Stimulated activated effector memory CD8-positive, alpha-beta T cell treated with anti-CD3 and anti-CD28 coated beads, Interleukin-12 subunit alpha, Interleukin-12 subunit beta, amount 100 ng/mL, for 72 hours (primary cell): ENCODE results near the gene COPRS.

Experiments used
- ATAC-seq: fragments of 150-1000 bp; cut with Tn5 transposase; 2 replicates; pipeline ENCODE4 v1.10.0; 2021
- DNase-seq, 2 donors: peaks; one replicate each; pipeline ENCODE4 v3.0.0; 2021 to 2022; ENCODE audit warnings: low spot score in 2 of 2
- H3K27ac Mint-ChIP-seq: one replicate; pipeline ENCODE4 v1.8.0; 2022; ENCODE audit warnings: mild to moderate bottlenecking, mixed read lengths
- H3K36me3 Mint-ChIP-seq: one replicate; pipeline ENCODE4 v1.8.0; 2022; ENCODE audit warnings: mild to moderate bottlenecking, mixed read lengths
- H3K4me1 Mint-ChIP-seq: one replicate; pipeline ENCODE4 v1.8.0; 2022; ENCODE audit warnings: mixed read lengths
- H3K4me3 Mint-ChIP-seq: one replicate; pipeline ENCODE4 v1.8.0; 2022; ENCODE audit warnings: mild to moderate bottlenecking, mixed read lengths
- H3K9me3 Mint-ChIP-seq: one replicate; pipeline ENCODE4 v1.8.0; 2022; ENCODE audit warnings: mixed read lengths

Gene COPRS

DNA sequence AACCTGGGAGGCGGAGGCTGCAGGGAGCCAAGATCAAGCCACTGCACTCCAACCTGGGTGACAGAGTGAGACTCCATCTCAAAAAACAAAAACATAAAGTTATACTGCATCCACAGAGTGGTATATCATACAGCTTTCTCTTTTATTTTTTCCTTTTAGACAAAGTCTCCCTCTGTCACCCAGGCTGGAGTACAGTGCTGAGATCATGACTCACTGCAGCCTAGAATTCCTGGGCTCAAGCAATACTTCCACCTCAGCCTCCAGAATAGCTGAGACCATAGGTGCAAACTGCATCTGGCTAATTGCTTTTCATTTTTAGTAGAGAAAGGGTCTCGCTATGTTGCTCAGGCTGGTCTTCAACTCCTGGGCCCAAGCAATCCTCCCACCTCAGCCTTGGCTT, 10.0 kb upstream of the COPRS start:
- H3K4me1 Mint-ChIP-seq, result no peaks in the 10 kb centered on the region
- no peaks in the 10 kb centered on the region for H3K9me3 Mint-ChIP-seq
- ATAC-seq (no peak), DNase-seq (no peak)
- H3K36me3 Mint-ChIP-seq, result peaks cover 100% of the 10 kb centered on the region
- H3K4me3 Mint-ChIP-seq, result no peak overlapping the region
- no peak overlapping the region for H3K27ac Mint-ChIP-seq

DNA sequence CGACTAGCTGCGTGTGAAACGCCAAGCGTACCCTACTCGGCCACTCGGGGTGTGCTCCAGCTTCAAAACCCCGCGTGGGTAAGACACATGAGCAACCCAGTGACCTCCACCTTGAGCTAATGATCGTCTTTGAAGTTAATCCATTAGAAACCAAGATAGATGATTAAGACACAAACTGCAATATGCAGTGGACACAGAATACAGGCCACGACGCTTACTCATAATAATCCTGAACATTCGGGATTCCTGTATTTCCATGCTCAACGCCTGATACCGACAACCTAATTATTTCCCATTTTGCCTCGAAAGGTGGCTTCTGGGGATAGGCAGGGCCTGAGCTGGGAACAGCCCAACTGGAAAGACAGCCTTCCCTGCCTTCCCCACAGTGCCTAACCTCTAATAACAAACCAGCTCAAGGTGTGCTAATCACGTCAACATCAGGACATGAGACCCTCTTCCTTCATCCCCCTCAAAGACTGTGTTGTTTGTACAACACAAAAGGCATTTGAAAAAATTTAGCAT, 504 bp upstream of the COPRS start:
- DNase-seq (no peak), ATAC-seq (no peak)
- Mint-ChIP-seq H3K36me3 (peaks cover 64% of the 10 kb centered on the region), H3K4me1 (peaks cover 30% of the 10 kb centered on the region), H3K27ac (peak overlapping the region; percentile 30), H3K4me3 (peak overlapping the region; percentile 62), H3K9me3 (no peaks in the 10 kb centered on the region)

DNA sequence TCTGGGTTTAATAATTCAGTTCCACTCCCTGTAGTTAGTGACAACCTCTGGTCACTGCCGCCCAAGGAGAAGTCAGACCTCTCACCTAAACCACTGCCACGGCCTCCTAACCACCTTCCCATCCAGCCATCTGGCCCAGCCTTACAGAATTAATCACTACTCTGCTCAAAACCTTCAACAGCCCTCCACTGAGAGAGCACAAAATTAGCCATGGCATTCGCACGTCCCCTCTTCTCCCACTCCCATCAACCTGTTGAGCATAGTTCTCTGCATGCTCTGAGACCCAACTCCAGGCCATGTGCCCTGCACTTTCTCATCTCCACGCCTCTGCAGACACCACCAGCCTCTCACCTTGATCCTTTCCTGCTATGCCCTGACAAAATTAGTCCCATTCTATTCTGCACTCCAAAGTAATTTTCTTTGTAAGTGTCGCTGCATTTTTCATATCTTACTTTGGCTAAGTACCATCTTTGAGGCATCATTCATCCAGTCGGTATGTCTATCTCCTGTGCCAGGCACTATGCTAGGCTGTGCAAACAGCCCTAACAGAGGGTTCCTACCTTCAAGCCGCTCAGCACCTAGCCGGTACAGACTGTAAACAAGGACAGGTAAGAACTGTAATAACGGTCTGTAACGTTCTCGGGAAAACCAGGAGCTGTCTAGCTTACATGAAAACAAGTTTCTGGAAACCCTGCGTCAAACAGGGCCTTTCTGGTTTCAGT, 963 bp downstream of the COPRS start:
- DNase-seq (no peak), ATAC-seq (peak; percentile 54)
- peaks cover 63% of the 10 kb centered on the region for H3K36me3 Mint-ChIP-seq
- H3K4me3 Mint-ChIP-seq, result peak overlapping the region; percentile 72
- peaks cover 33% of the 10 kb centered on the region for H3K4me1 Mint-ChIP-seq
- peak overlapping the region; percentile 74 for H3K27ac Mint-ChIP-seq
- H3K9me3 Mint-ChIP-seq, result no peaks in the 10 kb centered on the region

DNA sequence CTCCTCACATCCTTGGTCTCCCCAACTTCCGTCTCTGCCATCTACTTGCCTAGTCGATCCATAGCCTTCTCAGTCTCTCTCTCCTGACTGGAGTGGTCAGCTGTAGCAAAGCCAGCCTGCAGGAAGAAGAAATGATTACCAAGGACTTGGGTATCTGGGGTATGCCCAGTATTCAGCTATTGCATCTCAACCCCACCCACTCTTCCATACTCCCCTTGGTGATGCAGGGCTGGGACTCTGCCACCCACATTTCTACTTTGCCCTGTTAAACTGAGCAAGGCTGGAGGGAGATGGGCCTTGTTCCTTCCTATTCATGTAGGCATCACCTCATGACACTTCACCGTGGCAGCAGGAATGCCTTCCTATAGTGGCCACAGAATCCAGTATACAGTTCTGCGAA, 2.3 kb downstream of the COPRS start:
- no peaks in the 10 kb centered on the region for H3K9me3 Mint-ChIP-seq
- H3K27ac Mint-ChIP-seq, result no peak overlapping the region
- ATAC-seq (no peak), DNase-seq (no peak)
- no peak overlapping the region for H3K4me3 Mint-ChIP-seq
- peaks cover 63% of the 10 kb centered on the region for H3K36me3 Mint-ChIP-seq
- H3K4me1 Mint-ChIP-seq, result peaks cover 33% of the 10 kb centered on the region

DNA sequence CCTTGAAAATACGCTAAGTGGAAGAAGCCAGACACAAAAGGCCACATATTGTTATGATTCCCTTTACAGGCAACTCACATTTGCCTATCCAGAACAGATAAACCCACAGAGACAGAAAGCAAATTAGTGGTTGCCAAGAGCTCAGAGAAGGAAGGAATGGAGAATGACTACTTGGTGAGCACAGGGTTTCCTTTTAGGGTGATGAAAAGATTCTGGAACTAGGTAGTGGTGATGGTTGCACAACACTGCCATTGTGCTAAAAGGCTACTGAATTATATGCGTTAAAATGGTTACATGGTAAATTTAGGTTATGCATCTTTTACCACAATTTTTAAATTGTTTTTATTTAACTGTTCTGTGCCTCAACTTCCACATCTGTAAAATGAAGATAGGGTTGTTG, 4.4 kb downstream of the COPRS start:
- no peak for DNase-seq
- H3K9me3 Mint-ChIP-seq, result no peaks in the 10 kb centered on the region
- peaks cover 29% of the 10 kb centered on the region for H3K4me1 Mint-ChIP-seq
- H3K27ac Mint-ChIP-seq, result no peak overlapping the region
- H3K4me3 Mint-ChIP-seq, result no peak overlapping the region
- ATAC-seq, result no peak
- H3K36me3 Mint-ChIP-seq, result peaks cover 59% of the 10 kb centered on the region

DNA sequence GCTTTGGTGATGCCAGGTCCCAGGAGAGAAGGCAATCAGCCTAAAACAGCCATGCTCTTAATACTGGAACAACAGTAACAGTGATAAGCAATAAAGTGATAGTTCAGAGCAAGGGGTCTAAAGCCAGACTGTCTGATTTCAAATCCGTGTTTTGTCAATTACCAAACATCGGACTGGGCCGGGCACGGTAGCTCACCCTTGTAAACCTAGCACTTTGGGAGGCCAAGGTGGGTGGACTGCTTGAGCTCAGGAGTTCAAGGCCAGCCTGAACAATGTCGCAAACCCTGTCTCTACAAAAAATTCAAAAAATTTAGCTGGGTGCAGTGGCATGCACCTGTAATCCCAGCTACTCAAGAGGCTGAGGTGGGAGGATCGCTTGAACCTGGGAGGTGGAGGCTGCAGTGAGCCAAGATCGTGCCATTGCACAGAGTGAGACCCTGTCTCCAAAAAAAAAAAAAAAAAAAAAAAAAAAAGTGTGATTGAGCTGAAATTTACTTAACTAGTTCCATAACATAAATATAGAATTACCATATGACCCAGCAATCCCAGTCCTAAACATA, 5.1 kb downstream of the COPRS start:
- Mint-ChIP-seq H3K4me3 (no peak overlapping the region), H3K4me1 (peaks cover 24% of the 10 kb centered on the region), H3K9me3 (no peaks in the 10 kb centered on the region), H3K27ac (no peak overlapping the region), H3K36me3 (peaks cover 59% of the 10 kb centered on the region)
- DNase-seq, result no peak
- no peak for ATAC-seq

DNA sequence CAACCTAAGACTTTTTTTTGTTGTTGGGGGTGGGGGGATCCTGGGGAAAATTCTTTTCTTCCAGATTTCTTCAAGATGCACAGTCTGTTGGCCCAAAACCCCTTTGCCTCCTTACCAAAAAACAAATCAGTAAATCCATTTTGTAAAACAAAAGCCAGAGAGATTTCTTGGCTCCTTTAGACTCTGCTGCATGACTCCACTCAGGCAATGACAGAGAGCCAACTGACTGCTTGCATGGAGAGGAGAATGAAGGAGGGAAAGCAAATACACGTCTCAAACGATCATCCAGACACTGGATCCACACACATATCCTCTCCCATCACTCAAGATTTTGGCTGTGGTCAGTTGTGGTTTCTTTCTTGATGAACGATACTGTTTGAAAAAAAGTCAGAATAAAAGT, 13.8 kb downstream of the COPRS start:
- H3K4me3 Mint-ChIP-seq, result no peak overlapping the region
- H3K27ac Mint-ChIP-seq, result no peak overlapping the region
- no peak for ATAC-seq

DNA sequence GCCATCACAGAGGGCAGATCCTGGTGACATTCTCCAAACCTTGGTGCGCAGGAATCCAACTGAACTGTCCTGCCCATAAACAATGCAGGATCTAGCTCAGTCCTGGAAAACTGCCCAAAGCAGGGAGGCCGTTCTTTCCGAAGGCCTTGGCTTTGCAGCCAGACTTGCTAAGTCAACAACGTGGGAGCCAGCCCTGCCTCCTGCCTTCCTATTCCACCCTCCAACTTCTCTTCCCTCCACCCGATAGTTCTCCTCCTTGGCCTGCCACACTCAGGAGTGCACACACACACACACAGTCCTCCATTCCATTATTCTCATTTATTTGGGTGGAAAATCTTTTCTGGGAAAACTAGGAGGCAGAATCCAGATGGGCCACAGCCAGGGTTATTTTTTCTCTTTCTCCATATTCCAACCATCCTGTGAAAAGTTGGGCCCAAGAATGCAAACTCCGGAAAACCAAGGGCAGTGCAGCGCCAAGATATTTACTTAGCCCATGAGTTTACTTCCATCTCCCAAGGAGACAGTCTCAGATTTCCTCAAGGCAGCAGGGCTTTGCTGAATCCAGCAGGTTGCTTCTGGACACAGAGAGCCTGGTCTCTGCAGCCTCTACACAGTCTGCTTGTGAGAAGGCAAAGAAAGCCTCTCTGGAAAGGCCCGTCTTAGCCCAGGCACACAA, 15.8 kb downstream of the COPRS start:
- Mint-ChIP-seq H3K27ac (no peak overlapping the region), H3K4me3 (no peak overlapping the region), H3K36me3 (no peaks in the 10 kb centered on the region), H3K4me1 (no peaks in the 10 kb centered on the region), H3K9me3 (no peaks in the 10 kb centered on the region)
- DNase-seq (no peak), ATAC-seq (no peak)

More for the DNA sequence above, 13.8 kb downstream of the COPRS start:
- Mint-ChIP-seq H3K36me3 (no peaks in the 10 kb centered on the region), H3K4me1 (no peaks in the 10 kb centered on the region), H3K9me3 (no peaks in the 10 kb centered on the region)
- DNase-seq, result no peak

DNA sequence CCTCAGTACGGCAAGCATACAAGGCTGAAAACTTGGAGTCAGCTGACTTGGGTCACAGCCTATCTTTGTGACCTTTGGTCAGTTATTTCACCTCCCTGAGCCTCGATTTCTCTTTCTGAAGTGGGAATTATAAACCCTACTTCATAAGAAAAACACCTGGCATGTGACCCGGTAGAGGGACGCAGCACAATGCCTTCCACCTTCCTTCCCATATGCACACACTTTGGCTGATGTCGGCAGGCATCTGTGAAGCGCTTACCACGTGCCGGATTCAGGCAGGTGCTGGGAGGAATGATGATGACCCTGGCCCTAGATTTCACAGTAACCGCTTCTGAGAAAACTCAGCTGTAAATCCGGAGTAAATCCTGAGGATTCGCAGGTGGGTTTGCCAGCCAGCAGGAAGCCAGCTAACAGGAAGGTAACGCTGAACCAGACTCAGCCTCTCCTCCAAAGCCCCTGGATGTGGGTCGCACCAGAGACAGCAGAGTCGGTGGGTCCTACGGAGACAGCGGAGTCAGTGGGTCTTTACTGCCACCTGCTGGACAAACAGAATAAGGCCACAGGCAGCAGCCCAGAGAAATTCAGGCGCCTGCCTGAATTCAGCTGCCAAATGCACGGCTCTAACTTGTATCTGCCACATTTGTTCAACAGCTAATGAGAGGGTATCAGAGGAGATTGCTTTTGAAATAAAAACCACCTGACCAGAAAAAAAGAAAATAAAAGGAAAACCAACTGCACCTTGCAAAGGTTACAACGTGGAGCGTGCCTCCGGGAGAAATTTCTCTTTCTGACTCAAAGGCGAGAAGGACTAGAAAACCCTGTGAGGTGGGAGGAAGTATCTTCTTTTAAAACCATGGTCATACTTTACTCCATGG, 16.6 kb downstream of the COPRS start:
- no peak overlapping the region for H3K4me3 Mint-ChIP-seq
- H3K4me1 Mint-ChIP-seq, result no peaks in the 10 kb centered on the region
- no peak overlapping the region for H3K27ac Mint-ChIP-seq
- H3K36me3 Mint-ChIP-seq, result no peaks in the 10 kb centered on the region
- DNase-seq (peak; percentile 42 to 75), ATAC-seq (peak; percentile 84)
- no peaks in the 10 kb centered on the region for H3K9me3 Mint-ChIP-seq

DNA sequence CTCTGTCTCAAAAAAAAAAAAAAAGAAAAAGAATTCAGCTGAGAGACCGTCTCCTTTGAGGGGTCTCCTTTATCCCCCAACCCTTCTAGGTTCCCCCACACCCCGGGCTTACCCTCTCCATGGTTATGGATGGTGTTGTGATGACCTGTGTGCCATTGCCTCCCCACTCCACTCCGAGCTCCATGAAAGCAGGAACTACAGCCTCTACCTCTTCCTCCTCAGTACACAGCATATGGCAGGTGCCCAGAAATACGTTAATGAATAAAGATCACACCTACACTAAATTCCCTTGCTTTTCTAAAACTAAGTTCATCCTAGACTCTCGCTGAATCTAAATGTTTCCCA, 17.2 kb downstream of the COPRS start:
- no peaks in the 10 kb centered on the region for H3K9me3 Mint-ChIP-seq
- no peak for ATAC-seq
- no peak for DNase-seq
- H3K4me3 Mint-ChIP-seq, result no peak overlapping the region
- H3K36me3 Mint-ChIP-seq, result no peaks in the 10 kb centered on the region
- no peaks in the 10 kb centered on the region for H3K4me1 Mint-ChIP-seq
- H3K27ac Mint-ChIP-seq, result no peak overlapping the region

DNA sequence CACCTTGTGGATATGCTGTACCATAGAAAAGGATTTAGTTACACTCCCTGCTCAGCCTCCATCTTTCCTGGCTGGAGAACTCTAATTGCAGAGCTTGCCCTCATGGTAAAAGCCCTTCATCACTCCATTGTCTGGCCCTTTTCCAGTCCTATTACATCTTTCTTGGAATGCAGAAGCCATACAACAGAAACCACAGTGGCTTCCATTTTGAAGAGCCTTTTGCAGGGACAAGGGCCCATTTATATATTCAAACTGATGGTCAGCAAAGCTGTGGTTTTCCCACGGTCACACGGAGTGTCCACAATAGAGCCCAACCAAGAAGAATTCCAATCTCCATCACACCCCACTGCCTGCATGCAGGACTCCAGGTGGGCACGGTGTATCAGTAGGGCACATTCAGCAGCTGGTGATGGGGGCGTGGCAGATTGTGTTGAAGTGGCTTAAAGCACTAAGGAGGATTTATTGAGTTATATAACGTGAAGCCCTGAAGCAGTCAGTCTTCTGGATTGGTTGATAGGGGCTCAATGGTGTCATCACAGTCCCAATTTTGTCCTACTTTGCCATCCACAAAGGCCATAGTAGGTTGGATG, 20.3 kb downstream of the COPRS start:
- ATAC-seq (no peak), DNase-seq (no peak)
- peaks cover 7% of the 10 kb centered on the region for H3K4me1 Mint-ChIP-seq
- H3K9me3 Mint-ChIP-seq, result no peaks in the 10 kb centered on the region
- no peak overlapping the region for H3K4me3 Mint-ChIP-seq
- H3K27ac Mint-ChIP-seq, result no peak overlapping the region
- no peaks in the 10 kb centered on the region for H3K36me3 Mint-ChIP-seq

DNA sequence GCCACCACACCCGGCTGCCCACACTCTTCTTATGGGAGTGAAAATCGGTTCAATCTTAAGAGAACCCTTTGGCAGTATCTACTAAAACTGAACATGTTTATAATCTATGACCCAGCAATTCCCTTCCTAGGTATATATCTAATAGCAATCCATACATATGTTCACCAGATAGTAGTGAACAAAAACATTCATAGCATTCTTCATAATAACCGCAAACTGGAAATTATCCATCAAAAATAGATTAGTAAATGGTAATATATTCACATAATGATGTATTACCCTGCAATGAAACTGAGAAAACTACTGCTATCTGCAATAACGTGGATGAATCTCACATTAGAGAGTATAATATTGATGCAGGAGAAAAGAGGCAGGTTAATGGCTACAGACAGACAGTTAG, 23.1 kb downstream of the COPRS start:
- no peak for ATAC-seq
- no peak overlapping the region for H3K4me3 Mint-ChIP-seq

DNA sequence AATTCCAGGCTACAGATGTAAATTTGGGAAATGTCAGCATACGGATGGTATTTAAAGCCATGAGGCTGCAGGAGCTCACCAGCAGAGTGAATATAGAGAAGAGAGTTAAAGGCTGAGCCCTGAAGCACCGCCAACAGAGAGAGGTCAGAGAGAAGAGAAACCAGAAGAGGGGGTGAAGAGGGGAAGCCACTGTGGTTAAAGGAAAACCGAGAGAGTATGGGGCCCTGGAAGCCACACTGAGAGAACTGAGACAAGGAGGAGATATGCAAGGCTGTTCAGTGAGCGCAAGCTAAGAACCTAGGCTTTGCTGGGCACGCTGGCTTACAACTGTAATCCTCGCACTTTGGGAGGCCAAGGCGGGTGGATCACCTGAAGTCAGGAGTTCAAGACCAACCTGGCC, 24.6 kb downstream of the COPRS start:
- H3K4me3 Mint-ChIP-seq, result no peak overlapping the region
- peaks cover 7% of the 10 kb centered on the region for H3K4me1 Mint-ChIP-seq
- H3K9me3 Mint-ChIP-seq, result no peaks in the 10 kb centered on the region
- H3K36me3 Mint-ChIP-seq, result no peaks in the 10 kb centered on the region
- ATAC-seq, result peak; percentile 54
- no peak overlapping the region for H3K27ac Mint-ChIP-seq
- no peak for DNase-seq

More for the DNA sequence above, 23.1 kb downstream of the COPRS start:
- H3K36me3 Mint-ChIP-seq, result no peaks in the 10 kb centered on the region
- H3K4me1 Mint-ChIP-seq, result peaks cover 7% of the 10 kb centered on the region
- H3K27ac Mint-ChIP-seq, result no peak overlapping the region
- no peaks in the 10 kb centered on the region for H3K9me3 Mint-ChIP-seq
- DNase-seq, result no peak

DNA sequence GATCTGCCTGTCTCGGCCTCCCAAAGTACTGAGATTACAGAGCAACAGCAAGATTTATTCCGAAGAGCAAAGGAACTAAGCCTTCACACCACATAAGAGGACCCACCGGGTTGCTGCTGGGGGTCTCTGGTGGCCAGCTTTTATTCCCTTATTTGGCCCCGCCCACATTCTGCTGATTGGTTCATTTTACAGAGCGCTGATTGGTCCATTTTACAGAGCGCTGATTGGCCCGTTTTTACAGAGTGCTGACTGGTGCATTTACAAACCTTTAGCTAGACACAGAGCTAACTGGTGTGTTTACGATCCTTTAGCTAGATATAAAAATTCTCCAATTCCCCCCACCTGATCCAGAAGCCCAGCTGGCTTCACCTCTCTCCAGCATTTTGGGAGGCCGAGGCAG, 26.3 kb downstream of the COPRS start:
- Mint-ChIP-seq H3K27ac (no peak overlapping the region), H3K4me1 (peaks cover 7% of the 10 kb centered on the region), H3K36me3 (no peaks in the 10 kb centered on the region), H3K9me3 (no peaks in the 10 kb centered on the region), H3K4me3 (no peak overlapping the region)
- ATAC-seq (no peak), DNase-seq (no peak)
